Activated CD4-positive, CD25-positive, alpha-beta regulatory T cell treated with anti-CD3 and anti-CD28 coated beads, Interleukin-2, amount 50 U/mL, for 24 hours (primary cell): Measurements from ENCODE around the gene TPRX1.
A peak's percentile ranks its signal among the peaks of the same experiment; 100 is the strongest.
"Not testable (repeated sequence)": the region's sequence is repeated elsewhere in the genome, so short reads cannot be mapped to it uniquely, and the experiment has no call there.

Experiments
- ATAC-seq, 2 donors: fragments of 150-1000 bp; cut with Tn5 transposase; one replicate each; pipeline ENCODE4 v1.10.0; 2021; ENCODE audit warnings: mild to moderate bottlenecking in 1 of 2, moderate library complexity in 1 of 2

TPRX1 gene, protein sequence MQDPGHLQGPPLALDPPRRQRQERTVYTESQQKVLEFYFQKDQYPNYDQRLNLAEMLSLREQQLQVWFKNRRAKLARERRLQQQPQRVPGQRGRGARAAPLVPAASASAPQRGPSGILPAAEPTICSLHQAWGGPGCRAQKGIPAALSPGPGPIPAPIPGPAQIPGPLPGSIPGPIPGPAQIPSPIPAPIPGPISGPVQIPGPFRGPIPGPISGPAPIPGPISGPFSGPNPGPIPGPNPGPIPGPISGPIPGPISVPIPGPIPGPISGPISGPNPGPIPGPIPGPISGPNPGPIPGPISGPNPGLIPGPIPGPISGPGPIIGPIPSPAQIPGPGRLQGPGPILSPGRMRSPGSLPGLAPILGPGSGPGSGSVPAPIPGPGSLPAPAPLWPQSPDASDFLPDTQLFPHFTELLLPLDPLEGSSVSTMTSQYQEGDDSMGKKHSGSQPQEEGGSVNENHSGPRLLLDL

DNA sequence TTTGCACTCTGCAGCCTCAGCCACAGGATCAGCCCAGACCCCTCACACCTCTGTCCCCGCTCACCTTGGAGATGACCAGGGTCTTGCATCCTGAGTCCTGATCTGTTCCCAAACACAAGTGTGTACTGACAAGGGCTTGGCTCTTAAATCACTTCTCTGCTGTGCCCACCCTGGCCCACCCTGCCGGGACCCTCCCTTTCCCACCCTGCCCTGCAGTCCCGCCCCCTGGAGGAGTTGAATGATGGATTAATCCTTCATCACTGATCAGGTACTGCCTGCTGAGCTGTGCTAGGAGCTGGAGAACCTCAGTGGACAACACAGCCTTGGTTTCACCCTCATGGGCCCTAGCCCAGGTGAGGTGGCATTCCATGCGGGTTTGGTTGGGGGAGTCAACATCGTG lies at the start of gene TPRX1:
TPRX1 (minus strand) TSS at position 101 of the 400 bp plus-strand sequence; CDS start at position 89, 12 bp downstream.
- ATAC-seq, result not testable (repeated sequence)

DNA sequence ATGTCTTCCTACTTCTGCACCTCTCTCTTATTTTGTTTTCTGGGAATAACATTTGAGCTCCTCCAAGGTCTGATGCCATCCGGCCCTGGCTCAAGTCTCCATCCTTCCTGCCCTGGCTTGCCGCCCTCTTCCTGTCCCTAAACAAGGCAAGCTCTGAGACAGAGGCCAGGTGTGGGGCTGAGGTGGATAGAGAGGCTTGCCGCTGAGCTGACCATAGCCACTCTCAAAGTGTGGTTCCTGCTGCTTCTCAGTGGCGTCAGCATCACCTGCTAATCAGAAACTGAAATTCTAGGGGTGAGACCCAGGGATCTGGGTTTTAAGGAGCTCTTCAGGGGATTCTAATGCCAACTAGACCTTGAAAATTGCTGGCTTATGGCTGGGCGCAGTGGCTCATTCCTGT lies 48.7 kb upstream of the TPRX1 start:
- ATAC-seq, result no peak

DNA sequence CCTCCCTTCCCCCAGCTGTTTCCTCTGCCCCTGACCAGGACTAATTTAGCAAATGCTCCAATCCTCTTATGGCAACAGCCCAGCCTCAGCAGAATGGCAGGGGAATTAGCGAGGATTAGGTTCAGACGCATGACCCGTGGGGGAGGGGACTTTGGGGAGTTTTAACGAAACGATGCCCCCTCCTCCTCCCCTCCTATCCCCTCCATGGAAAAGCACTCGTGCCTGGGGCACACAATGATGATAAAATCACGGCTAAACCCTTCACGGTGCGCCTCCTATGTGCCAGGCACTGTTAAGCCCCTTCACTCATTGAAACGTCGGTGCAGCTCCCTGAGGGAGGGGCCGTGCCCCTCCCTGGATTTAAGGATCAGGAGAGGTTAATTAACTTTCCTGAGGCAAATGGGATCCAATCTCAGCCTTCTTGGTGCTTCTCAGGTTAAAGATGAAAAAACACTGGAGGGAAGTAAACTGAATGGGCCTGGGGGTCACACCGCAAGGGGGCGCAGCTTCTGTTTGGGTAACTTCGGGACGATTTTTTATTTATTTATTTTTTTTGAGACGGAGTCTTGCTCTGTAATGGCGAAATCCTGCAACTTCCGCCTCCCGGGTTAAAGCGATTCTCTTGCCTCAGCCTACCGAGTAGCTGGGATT lies 44.6 kb upstream of the TPRX1 start:
- ATAC-seq, result no peak

DNA sequence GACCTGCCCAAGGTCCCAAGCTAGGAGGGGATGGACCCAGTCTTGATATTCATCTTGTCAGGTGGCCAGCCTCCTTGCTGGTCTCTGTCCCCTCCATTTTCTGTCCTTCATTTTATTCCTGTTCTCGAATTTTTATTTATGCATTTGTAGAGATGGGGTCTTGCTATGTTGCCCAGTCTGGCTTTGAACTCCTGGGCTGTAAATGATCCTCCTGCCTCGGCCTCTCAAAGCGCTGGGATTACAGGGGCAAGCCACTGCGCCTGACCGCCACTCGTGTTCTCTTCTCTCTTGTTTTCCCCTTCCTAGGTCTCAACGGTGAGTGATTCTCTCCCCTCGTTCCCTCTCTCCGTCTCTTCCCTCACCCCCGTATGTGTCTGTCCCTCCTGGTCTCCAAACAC lies 44.1 kb upstream of the TPRX1 start:
- ATAC-seq, result no peak

DNA sequence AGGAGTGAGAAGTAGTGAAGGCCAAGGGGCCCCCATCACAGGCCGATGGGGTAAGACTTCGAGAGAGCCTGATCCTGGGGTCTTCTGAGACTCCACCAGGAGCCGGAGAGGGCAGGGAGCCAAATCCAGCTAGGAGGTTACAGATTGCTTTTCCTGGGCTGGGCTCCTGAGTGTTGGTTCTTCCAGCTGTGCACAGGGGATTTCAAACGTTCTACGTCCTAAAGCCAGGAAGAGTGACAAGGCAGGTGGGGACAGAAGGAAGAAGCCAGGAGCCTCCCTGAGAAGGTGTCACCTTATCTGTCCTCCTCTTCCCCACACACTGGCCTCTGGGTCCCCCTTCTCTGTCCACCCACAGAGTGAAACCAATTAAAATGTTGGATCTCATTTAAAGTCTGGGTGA lies 38.6 kb upstream of the TPRX1 start:
- no peak for ATAC-seq

DNA sequence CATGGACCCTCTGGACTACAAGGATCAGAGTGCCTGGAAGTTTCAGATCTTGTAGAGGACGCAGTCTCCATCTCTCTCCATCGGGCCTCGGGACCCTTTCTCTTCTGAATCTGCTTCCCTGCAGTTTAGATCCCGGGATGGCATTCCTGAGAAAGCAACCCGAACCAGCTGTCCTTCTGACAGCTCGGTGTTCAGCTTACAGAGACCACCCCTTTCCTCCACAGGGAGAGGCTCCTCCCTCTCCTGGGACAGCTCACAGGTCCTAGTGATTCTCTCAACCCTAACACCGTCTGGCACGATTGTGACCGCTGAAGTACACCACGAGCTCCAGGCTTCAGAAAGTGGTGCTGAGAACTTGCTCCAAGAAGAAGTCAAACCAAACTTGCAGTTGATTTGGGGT lies 35.6 kb upstream of the TPRX1 start:
- ATAC-seq, result no peak

DNA sequence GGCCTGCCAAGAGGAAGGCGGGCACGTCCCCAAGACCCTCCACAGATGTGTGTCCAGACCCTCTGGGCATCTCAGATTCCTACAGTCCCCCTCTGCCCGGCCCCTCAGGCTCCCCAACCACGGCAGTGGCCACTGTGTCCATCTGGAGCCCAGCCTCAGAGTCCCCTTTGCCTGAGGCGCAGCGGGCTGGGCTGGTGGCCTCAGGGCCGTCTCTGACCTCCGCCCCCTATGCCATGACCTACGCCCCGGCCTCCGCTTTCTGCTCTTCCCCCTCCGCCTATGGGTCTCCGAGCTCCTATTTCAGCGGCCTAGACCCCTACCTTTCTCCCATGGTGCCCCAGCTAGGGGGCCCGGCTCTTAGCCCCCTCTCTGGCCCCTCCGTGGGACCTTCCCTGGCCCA lies 35.1 kb upstream of the TPRX1 start:
- no peak for ATAC-seq

DNA sequence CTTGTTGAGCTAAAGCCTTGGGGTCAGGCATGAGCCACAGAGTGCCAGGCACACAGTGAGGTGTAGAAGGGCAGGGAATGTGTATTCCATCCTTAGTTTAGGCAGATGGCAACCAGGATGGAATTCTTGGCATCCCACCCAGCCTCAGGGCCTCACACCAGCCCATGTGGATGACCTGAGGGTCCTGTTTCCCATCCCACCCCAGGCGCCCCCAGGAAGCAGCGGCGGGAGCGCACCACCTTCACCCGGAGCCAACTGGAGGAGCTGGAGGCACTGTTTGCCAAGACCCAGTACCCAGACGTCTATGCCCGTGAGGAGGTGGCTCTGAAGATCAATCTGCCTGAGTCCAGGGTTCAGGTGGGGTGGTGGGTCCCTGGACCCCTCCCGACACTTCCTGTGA lies 31.7 kb upstream of the TPRX1 start:
- no peak for ATAC-seq

DNA sequence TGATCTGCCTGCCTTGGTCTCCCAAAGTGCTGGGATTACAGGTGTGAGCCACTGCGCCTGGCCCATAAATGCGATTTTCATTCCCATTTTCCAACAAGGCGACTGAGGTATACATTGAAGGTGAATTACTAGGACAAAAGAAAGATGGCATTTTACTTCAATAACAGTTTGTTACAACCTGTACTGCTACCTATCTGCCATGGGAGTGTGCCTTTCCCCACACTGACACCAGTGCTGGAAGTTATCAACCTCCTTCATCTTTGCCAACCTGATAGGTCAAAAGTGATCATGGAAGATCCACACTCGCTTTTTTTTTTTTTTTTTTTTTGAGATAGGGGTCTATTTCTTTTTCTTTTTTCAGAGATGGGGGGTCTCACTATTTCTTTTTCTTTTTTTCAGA lies 28.4 kb upstream of the TPRX1 start:
- no peak for ATAC-seq

DNA sequence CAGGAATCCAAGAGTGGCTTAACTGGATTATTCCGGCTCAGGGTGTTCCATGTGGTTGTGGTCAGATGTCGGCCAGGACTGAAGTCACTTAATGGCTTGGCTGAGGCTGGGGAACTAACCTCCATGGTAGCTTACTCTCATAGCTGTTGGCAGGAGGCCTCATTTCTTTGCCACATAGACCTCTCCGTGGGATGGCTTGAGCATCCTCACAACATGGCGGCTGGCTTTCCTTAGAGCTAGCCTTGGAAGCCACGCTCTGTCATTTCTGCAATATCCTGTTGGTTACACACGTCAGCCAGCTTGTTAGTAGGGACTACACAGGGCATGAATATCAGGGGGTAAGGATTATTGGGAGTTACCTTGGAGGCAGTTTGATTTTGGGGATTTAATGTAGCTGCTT lies 22.4 kb upstream of the TPRX1 start:
- ATAC-seq, result no peak

DNA sequence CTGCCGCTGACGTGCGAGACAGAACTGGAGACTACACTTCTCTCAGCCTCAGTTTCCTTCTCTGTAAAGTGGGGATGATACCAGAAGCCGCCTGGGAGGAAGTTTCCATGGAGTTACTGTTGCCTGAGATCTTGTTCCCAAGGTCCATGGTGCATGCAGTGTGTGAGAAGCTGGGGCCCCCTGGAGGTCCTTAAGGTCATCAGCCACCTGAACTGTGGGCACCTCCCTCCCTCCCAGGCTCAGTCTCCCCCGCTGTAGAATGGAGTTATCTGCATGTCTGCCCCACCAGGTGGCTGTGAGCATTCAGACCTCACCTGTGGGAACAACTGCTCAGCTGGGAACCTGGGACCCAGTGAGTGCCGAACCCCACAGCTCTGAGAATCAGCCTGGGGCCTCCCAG lies 20.0 kb upstream of the TPRX1 start:
- ATAC-seq, result no peak

DNA sequence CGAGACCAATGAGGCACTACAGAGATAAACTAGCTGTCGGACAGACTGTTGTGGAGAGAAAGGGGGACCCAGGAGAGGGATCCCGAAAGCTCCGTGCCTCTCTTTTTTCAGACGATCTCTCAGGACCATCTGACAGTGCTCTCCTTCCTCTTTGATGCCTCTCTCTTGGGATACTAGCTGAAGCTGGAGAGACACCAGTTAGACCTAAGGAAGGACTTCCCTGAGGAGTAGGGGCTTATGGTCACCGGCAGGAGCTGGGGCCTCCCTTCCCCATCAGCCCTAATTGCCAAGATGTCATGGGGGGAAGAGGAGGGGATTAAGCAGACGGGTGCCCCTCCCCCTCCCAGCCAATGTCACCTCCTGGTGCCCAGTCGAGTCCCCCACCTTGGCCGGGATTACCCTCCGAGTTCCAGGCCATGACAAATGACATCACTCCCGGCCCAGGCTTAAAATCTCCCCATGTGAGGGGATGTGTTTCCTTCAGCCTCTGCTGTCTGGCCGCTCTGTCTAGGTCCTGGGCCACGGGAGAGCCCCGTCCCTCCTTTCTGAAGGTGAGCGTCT lies 17.2 kb upstream of the TPRX1 start, which contains the start of gene CRX:
CRX (plus strand) TSS at position 478 of the 561 bp plus-strand sequence. CDS start 12,507 bp downstream, outside the sequence.
- no peak for ATAC-seq

DNA sequence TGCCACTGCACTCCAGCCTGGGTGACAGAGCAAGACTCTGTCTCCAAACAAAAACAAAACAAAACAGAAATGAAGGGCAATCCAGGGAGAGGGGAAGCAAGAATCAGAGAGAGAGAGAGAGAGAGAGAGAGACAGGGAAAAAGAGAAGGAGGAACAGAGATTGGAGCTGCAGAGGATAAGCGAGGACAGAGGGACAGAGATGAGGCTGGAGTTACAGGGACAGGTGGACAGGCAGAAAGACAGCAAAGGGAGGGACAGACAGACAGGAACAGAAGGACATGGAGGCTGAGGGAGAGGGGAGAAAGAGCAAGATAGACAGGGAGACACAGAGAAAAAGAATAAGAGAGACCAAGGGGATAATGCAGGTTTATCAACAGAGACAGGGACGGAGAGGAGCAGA lies 16.1 kb upstream of the TPRX1 start:
- no peak for ATAC-seq

DNA sequence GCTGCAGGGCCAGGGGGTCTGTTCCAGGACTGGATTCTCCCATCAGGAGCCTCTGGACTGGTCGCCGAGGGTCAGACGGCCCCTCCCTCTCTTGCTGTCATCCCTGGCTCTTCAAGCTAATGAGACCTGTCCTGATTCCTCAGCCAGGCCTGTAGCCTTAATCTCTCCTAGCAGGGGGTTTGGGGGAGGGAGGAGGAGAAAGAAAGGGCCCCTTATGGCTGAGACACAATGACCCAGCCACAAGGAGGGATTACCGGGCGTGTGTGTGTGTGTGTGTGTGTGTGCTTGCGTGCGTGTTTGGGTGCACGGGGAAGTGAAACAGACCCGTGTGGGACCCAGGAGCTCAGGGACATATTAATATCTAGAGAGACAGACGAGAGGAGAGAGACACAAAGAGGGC lies 15.5 kb upstream of the TPRX1 start:
- no peak for ATAC-seq

DNA sequence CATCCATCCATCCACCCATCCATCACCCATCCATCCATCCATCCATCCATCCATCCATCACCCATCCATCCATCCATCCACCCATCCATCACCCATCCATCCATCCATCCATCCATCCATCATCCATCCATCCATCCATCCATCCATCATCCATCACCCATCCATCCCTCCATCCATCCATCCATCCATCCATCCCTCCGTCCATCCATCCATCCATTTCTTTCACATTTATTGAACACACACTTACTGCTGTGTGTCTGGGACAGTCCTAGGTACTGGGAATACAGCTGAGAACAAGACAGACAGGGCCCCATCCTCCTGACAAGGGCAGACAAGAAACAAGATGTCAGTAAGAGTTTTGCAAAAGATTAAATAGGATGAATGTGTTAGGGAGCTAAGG lies 13.9 kb upstream of the TPRX1 start:
- not testable (repeated sequence) for ATAC-seq

DNA sequence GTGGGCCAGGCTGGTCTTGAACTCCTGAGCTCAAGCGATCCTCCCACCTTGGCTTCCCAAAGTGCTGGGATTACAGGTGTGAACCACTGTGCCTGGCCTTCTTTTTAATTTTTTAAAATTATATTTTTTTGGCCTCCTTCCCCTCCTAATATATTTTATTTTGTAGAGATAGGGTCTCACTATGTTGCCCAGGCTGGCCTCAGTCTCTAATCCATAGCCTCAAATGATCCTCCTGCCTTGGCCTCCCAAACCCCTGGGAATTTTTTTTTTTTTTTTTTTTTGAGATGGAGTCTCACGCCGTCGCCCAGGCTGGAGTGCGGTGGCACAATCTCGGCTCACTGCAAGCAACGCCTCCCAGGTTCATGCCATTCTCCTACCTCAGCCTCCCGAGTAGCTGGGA lies 11.9 kb upstream of the TPRX1 start:
- not testable (repeated sequence) for ATAC-seq

DNA sequence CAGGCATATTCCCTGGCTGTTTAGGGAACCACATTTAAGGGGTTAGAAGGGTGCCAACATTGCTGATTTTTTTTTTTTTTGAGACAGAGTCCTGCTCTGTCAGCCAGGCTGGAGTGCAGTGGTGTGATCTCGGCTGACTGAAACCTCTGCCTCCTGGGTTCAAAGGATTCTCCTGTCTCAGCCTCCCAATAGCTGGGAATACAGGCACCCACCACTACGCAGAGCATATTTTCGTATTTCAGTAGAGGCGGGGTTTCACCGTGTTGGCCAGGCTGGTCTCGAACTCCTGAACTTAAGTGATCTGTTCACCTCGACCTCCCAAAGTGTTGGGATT lies 9.6 kb upstream of the TPRX1 start:
- ATAC-seq, result no peak

DNA sequence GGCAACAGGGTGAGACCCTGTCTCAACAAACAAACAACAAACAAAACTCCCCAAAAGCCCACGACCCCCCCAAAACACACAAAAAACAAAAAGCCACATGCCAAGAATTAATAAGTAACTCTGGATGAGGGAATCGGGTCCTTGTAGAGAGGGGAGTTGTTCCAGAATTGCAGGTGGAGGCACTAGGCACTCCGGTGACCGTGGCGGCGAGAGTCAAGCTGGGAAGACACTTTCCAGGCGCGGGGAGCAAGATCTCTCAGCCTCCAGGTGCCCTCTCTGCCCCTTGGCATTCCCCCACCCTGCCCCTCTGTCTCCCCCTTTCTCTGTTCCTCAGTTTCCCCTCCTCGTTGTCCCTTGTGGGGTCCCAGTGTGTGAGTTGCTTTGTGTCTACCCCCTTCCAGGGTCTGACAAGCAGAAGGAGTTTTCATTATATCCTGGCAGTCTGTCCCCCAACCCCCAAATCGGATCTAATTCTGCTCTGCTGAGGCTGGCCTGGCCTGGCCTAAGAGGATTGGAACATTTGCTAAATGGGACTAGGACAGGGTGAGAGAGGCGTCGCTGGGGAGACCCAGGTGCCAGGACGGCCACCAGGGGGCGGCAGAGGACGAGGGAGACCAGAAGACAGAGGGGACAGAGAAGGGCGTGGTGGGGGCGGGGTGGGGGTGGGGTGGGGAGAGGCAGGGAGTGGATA lies 9.1 kb upstream of the TPRX1 start:
- ATAC-seq, result peak; percentile 64 to 82

DNA sequence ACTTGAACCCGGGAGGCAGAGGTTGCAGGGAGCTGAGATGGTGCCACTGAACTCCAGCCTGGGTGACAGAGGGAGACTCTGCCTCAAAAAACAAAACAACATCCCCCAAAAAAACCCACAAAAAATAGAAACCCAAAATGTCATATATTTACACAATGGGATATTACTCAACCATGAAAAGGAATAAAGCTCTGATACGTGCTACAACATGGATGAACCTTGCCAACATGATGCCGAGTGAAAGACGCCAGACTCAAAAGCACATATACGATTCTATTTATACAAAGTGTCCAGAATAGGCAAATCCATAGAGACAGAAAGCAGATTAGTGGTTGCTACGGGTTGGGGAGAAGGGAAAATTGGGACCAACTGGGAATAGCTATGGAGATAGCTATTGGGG lies 2.1 kb upstream of the TPRX1 start:
- ATAC-seq, result no peak

DNA sequence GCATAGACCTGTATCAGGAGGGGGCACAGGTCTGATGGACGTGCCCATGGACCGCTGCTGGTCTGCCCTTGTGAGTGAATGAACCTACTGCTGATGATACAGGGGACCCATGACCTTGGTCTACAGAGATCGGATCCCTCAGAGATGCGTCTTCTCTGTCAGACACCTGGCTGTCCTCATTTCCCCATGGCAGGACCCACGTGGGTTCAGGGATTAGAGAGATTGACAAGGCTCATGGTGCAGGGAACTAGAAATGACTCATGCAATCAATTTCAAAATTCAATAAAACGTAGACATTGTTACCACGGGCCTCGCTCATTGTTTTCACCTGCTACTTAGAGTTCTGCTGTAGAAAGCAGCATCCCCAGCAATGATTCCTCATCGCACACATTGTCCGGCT lies 962 bp upstream of the TPRX1 start:
- no peak for ATAC-seq

DNA sequence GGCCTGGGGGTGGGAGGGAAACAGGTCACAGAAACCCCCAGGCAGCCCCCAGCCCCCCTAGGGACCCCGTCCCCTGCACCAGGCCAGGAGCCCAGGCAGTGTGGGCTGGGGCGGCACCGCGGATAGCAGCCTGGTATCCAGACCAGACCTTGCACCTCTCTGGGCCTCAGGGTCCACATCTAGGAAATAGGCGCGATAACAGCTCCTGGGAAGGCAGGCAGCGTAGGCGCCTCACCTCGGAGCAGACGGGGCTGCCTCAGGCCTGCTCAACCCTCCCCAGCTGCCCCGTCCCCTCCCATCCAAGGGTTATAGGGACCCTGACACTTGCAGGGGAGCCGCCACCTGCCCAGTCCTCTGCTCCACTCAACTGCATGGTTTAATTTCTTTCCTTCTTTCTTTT lies 680 bp downstream of the TPRX1 start:
- not testable (repeated sequence) for ATAC-seq

DNA sequence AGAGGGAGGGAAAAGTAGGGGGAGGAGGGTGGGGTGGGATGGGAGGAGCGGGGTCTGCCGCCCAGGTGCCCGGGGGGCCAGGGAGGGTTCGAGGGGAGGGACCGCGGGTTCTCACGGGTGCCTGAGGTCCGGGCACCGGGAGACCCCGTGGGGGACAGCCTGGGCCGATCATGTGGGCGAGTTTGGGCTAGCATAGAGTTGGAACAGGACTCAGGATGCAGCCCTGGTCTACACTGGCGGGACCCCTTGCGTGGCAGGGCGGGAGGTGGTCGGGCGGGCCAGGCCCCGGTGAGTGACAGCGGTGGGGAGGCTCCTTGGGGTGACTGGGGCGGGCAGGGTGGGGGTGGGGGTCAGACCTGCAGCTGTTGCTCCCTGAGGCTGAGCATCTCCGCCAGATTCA lies 1.2 kb downstream of the TPRX1 start:
- not testable (repeated sequence) for ATAC-seq

DNA sequence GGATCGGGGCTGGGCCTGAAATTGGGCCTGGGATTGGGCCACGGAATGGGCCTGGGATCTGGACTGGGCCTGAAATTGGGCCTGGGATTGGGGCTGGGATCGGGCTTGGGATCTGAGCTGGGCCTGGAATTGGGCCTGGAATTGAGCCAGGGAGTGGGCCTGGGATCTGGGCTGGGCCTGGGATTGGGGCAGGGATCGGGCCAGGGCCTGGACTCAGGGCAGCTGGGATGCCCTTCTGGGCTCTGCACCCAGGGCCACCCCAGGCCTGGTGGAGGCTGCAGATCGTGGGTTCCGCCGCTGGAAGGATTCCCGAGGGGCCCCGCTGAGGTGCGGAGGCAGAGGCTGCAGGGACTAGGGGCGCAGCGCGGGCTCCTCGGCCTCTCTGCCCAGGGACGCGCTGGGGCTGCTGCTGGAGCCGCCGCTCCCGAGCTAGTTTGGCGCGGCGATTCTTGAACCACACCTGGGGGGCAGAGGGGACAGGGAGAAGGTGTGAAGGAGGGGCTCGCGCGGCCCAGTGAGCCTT lies 1.8 kb downstream of the TPRX1 start:
- no peak for ATAC-seq
